Ramos (cell line): ENCODE measurements around the gene DLL1.

Source experiments
- in situ Hi-C: fragments of 300-500 bp; cut with MboI; formaldehyde crosslinking; loops from one replicate; pipeline ENCODE4 v1.14.3; 2022; ENCODE audit warnings: low sequenced_read_pairs; ENCODE audit not compliant: unreplicated experiment

Gene DLL1

GRCh38 chr6:170234419-170234818 is 56.5 kb downstream of the DLL1 start:
- in situ Hi-C loops = no loop called here

DNA sequence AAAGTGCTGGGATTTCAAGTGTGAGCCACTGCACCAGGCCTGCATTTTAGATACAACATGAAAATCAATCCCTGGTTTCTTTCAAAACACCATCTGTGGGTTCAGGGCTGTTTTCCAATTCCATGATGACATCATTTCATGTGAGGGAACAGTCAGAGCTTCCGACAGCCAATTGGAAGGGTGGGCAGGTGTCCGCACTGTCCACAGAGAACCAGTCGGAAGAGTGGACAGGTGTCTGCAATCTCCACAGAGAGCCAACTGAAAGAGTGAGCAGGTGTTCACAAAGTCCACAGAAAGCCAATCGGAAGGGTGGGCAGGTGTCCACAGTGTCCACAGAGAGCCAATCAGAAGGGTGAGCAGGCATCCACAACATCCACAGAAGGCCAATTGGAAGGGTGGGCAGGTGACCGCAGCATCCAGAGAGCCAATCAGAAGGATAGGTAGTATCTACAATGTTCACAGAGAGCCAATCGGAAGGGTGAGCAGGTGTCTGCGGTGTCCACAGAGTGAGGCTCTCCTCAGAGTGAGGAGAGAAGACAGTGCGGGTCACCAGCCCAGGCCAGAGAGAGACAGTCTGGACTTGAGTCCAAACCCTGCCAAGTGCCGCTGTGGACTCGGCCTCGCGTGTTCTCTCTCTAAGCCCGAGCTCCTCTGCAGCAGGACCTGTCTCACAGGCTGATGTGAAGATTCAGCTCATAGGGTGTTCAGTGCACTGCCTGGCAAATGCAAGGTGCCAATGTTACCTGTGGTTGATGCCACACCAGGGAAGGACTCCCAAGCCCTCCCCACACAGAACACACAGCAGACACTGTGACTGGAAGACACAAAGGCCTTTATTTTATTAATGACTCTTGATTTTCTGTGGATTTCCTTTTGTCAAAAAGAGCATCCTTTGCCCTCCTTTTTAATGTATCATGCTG is 57.3 kb downstream of the DLL1 start:
- in situ Hi-C loops = no loop called here
